ENCODE measurements around the gene KRT76. TPM values are rescaled to one million over a fixed set of nuclear protein-coding genes. Genes with fewer than 3 reads are reported as not detected.

Gene KRT76
- total and polyA plus RNA-seq, 10 donors: not detected

DNA sequence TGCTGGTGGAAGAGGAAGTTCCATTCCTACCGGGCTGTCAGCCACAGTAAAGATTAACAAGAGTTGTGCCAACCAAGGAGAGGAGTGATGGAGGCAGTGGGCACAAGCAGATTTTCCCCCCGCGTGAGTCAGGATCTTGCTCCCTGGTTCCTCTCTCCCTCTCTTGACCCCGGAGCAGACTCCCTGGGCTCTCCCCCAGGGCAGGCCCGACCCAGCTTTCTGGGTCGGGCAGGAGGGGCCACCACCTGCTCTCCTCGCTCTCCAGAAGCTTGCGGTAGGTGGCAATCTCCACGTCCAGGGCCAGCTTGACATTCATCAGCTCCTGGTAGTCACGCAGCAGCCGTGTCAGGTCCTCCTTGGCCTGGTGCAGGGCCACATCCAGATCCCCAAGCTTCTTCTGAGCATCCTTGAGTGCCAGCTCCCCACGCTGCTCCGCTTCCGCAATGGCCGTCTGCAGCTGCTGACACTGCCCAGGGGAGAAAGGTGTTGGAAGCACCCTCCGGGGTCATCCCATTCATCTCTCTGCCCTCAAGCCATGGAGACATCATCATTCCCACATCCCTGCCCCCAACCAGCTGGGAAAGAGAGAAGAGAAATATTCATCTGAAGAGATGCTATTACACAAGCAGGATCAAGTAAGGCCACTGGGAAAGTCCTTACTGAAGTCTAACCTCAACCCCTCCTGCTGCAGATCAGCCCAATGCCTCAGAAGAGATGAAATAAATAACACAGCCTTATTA is 45.8 kb upstream of the KRT76 start:
- no peak for DNase-seq

DNA sequence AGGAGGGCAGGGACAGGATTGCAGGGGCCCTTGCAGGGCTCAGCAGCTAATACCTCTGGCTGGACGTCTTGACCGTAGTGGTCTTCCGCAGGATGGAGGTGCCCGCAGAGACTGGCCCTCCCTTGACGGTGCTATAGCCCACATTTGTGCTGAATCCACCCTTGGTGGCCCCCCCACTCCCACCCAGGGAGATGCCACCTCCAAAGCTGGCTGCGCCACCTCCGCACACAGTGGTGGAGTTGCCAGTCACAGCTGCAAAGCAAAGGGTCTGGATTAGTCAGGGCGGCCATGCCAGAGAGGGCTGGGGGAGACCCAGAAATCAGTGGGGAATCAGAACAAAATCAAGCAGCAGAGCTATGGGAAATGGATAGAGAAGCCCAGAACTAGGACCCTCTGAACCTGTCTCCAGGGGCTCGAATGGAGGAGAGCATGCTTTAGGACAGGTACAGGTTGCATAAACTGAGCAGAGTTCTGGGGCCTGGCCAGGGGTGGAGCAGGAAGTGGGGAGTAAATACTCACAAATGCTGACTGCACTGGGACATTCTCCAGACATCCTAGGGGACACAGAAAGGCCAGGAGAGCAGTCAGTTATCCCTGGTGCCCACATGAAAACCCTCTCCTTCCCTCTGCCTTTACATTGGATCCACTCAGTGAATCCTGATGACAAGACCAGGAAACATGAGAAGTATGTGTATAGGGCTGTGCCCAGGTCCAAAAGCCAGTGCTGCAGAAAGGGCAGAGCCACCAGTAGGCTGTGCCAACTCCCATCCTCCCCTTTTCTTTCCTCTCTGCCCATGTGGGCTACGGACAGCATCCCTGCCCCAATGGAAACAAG is 44.9 kb upstream of the KRT76 start:
- intact Hi-C loops (cut with DNase I; ENCODE audit: low total_unique reads): no loop called here
- Histone ChIP-seq H3K4me1 (peaks cover 0 to 11% (median 1%) of the 10 kb centered on the region in 6 donors), H3K27me3 (replicated peaks in 1 of 7) (peaks cover 0 to 12% (median 0%) of the 10 kb centered on the region in 7 donors), H3K4me3 (no peak overlapping the region), H3K9me3 (no peaks in the 10 kb centered on the region), H3K27ac (no peak overlapping the region), H3K36me3 (no peaks in the 10 kb centered on the region)
- peak; percentile 28 for DNase-seq
- 78 to 90% (median 83%) methylated on average over 9 to 10 of the region's 10 CpGs for whole genome bisulfite sequencing, 5 donors
- no peak for TF ChIP-seq POLR2AphosphoS5 (IDR thresholded peaks at IDR 0.05)
- TF ChIP-seq CTCF (IDR thresholded peaks at IDR 0.05 in 8 of 11, conservative IDR thresholded peaks at IDR 0.05 in 3 of 11): no peak
- no peak for TF ChIP-seq POLR2A (IDR thresholded peaks at IDR 0.05)

More for the DNA sequence above, 45.8 kb upstream of the KRT76 start:
- H3K9me3 ChIP-seq: no peaks in the 10 kb centered on the region
- H3K27me3 ChIP-seq (replicated peaks in 1 of 7): peaks cover 0 to 11% (median 0%) of the 10 kb centered on the region in 7 donors
- TF ChIP-seq POLR2AphosphoS5 (IDR thresholded peaks at IDR 0.05) (no peak), CTCF (IDR thresholded peaks at IDR 0.05 in 8 of 11, conservative IDR thresholded peaks at IDR 0.05 in 3 of 11) (no peak)
- no peaks in the 10 kb centered on the region for H3K36me3 ChIP-seq
- H3K4me3 ChIP-seq: no peak overlapping the region
- WGBS, 5 donors: 68 to 76% (median 70%) methylated on average over 16 of the region's 16 CpGs
- peaks cover 0 to 11% (median 1%) of the 10 kb centered on the region in 6 donors for H3K4me1 ChIP-seq
- H3K27ac ChIP-seq: no peak overlapping the region
- intact Hi-C loops (cut with DNase I; ENCODE audit: low total_unique reads): no loop called here

DNA sequence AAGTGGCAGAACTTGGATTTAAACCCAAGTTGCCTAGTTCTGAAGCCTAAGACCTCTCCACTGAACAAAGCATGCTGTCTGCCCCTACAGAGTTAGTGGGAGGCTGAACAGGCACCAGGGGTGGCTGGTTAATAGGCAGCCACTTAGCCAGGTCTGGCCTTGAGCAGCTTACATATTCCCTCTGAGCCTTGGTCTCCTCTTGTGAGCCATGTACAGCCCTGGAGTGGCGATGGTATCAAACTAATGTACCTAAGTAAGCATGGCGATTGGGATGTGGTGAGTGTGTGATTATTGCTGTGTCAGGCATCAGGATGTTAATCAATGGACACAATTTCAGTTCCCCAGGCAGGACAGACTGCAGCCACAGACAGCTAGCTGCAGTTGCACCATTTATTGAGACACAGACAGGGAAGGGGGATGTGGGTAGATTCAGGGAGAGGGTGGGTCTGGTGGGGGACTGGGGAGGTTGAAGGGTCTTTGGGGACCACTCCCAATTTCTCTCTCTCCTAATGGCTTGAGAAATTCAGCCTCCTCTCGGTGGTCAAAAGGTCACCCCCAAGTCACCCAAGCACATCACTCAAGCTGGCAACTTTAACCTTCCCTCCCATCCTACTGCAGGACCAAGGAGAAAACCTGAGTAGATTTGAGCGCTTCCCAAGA is 44.1 kb upstream of the KRT76 start:
- intact Hi-C loops (cut with DNase I; ENCODE audit: low total_unique reads): no loop called here
- Histone ChIP-seq H3K4me3 (no peak overlapping the region), H3K4me1 (peaks cover 0 to 11% (median 1%) of the 10 kb centered on the region in 6 donors), H3K27ac (no peak overlapping the region), H3K9me3 (no peaks in the 10 kb centered on the region), H3K27me3 (replicated peaks in 1 of 7) (peaks cover 0 to 16% (median 0%) of the 10 kb centered on the region in 7 donors), H3K36me3 (no peaks in the 10 kb centered on the region)
- DNase-seq: no peak
- TF ChIP-seq CTCF (IDR thresholded peaks at IDR 0.05 in 8 of 11, conservative IDR thresholded peaks at IDR 0.05 in 3 of 11) (no peak), POLR2AphosphoS5 (IDR thresholded peaks at IDR 0.05) (no peak), POLR2A (IDR thresholded peaks at IDR 0.05) (no peak)
- 65 to 89% (median 80%) methylated on average over 4 of the region's 4 CpGs for WGBS, 5 donors

Measured in spleen (tissue), 11 donors.